HG02885 (cell line): ENCODE results near the gene MBD5.

Source experiments
- ATAC-seq: cut with Tn5 transposase; IDR thresholded peaks from one replicate; pipeline ENCODE4 v1.9.1; 2021; ENCODE audit warnings: mild to moderate bottlenecking; ENCODE audit not compliant: unreplicated experiment, poor library complexity

Gene MBD5

DNA sequence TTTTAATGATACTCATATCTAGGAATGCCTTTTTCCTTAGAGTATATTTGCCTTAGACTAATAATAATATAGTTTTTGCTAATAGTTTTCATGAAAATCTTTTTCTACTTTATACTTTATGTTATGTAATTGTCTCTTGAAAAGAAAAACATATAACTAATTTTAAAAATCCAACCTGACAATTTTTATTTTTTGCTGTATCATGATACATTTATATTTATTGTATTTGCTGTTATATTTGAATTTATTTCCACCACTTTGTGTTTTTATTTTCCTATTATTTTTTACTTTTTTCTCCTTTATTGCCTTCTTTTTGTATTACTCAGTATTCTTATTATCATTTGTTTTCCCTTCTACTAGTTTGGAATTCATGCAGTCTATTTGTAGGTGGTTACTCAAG, 85.4 kb downstream of the MBD5 start:
- no peak for ATAC-seq

DNA sequence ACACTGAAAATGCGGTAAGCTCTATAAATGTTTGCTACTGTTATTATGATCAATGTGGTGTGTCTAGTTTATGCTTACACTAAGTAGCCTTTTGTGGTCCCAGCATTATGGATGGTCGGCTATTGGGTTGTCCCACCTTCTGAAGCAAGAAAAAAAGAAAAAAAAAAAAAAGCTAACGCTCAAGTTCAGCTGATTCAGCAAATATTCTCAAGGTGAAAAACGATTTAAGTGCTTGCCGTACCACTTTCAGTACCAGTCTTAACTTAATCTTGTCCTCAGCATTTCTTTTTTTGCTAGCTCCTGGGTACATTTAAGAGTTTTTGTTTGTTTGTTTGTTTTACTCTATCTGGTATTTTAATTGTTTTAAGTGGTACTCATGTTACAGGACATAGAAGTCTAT, 87.5 kb downstream of the MBD5 start:
- no peak for ATAC-seq

DNA sequence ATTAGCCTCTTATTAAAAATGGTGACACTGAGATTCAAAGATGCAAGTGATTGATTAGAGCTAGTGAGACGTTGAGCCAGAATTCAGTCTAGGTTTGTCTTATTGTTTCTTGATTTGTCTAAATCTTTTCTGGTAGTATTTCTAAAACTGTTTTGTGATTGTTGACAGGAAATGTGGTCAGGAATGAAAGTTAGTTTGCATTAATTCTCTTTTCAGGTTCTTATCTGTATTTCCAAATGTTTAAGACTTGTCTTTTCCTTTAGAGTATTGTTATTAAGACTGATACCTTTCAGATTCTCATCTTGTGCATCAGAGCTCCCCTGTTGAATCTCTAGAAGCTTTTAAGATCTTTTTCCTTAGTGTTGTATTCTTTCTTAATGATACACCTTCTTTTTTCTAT, 89.3 kb downstream of the MBD5 start:
- peak; percentile 55 for ATAC-seq

DNA sequence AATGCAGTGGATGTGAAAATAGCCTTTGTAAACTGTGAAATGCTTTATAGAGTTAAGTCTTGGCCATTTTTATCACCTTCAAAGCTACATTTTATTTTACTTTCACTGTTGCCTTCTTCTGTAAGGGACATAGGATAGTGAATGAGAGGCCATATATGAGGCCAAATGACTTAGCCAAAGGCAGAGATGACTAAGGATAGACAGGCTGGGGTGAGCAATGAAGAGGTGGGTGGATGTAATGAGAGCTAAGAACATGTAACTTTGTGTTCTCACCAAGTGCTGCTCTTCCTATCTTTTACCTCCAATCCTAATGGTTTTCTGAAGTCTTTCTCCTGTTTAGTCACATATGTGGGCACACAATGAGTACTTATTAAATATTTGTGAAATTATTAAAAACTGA, 101.9 kb downstream of the MBD5 start:
- no peak for ATAC-seq

DNA sequence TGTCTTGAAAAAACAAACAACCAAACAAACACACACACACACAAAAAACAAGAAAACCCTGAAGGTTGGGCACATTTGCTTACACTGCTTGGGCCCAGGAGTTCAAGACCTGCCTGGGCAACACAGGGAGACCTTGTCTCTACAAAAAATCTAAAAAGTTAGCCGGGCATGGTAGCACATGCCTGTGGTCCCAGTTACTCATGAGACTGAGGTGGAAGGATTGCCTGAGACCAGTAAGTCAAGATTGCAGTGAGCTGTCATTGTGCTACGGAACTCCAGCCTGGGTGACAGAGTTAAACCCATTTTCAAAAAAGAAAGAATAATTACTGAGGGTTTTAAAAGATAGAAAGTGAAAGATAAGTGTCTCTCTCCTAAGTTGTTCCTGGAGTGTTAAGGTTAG, 103.4 kb downstream of the MBD5 start:
- ATAC-seq, result no peak

DNA sequence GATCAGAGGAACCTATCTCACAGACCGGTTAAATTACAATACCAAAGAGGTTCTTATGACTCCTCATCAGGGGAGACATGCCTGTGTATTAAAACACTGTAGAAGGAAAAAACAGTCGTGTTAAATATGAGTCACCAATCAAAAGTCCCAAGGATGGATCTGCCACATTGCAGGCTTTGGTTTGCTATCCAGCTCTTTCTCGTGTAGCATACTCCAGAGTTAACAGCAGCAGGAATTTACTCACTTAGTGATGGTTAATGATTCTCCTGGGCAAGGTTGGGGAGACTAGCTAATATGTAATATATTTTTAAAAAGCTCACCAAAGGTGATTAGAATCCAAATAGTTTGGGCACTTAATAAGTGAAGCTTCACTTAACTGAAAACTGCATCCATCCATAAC, 109.7 kb downstream of the MBD5 start:
- ATAC-seq, result no peak

DNA sequence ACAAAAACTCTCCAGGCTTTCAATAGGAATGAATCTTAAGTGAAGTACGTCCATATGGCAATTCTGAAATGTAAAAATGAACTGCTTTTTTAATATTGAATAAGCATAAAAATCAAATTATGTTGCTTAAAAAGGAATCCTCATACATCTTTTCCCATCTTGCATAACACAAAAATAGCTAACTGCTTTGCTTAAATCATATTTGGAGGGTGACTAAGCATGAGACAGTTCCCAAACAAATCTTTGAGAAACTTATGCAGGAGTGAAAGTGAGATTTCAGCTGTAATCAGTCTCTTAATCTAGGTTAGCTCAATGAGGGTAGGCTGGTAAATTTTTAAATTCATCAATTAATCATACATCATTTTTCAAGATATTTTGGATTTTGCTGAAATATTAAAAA, 111.5 kb downstream of the MBD5 start:
- ATAC-seq, result no peak

DNA sequence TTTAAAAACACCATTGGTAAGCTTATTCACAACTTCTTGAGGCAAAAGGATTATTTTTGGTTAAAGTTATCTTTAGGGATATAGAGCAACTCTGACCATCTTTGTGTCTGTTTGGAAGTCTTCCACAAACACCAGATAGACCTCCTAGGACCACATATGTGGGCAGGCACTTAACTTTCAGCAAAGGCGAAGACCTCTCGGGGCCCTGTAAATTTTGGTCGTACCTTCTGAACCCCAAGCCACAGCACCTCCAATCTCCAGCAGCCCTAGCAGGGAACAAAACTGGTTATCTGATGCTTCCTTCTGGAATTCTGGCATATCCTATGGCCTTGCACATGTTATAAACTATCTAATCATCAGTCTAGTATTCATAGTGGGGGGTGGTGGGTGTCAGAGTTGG, 114.8 kb downstream of the MBD5 start:
- ATAC-seq, result no peak

DNA sequence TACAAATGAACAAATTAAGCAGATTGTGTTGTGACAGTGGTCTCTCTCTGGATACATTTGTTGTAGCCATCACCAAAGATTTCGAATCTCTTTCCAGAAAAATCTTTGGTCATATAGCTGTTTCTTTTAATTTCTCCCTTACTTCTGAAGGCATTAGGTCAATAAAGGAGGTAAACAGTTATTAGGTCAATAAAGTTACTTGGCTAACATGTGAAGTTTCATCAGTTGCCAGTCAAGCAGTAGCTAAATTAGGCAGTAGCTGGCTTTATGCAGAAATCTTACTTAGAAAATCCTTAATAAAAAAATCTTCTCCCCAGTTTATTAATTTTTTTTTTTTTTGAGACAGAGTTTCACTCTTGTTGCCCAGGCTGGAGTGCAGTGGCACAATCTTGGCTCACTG, 115.5 kb downstream of the MBD5 start:
- ATAC-seq, result no peak

DNA sequence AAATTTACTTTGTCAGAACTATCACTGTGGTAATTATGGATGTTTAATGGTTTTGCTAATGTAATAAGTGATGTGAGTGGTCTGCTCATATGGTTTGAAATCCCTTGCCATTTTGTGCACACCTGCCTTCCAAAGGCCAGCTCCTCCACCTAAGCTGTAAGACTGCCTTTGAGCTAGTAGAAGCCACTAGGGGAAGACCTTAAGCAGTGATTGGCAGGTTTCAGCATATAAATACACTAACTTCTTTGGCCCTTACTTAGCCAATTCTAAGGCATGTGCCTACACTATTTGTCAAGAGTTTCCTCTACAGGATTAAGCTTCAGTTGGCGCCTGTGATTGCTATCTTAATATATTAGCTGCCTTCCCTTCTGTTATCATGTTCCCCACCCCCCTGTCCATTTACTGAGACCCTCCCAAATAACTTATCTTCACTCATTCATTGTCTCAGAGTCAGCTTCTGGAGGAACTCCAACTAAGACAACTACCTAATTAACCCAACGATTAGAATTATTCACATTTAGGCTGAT, 141.1 kb downstream of the MBD5 start:
- ATAC-seq, result no peak

DNA sequence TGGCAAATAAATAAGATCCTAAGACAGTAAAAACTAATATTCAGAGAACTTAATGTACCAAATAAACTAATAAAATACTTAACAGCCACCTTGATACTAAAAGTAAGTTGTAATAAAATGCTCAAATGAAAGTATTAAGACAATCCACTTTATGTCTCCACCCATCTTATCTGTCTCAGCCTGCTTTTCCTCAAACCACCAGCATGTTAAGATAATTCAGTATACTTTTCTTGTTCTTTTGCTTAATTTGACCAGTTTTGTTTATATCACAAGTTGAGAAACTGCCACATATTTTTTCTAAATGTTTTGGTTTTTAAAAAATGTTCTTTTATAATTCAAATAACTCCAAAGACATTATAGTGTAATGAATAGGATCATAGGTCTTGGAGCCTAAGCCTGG, 142.0 kb downstream of the MBD5 start:
- ATAC-seq, result no peak

DNA sequence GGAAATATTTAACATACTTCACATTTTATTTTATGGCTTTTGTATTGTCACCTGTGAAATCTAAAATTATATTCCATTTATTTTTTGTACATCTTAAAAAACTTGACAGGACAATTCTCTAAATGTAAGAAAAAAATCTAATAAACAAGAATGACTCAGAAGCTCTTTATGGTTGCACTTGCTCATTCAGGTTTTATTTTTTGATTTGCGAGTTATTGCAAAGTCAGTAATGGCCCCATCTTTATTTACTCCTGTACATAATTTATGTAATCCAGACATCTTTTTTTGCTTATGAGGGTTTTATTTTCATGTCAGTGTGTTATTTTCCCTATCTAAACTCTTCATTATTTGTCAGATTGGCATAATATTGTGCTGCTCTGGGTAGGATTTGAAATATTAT, 145.1 kb downstream of the MBD5 start:
- no peak for ATAC-seq

DNA sequence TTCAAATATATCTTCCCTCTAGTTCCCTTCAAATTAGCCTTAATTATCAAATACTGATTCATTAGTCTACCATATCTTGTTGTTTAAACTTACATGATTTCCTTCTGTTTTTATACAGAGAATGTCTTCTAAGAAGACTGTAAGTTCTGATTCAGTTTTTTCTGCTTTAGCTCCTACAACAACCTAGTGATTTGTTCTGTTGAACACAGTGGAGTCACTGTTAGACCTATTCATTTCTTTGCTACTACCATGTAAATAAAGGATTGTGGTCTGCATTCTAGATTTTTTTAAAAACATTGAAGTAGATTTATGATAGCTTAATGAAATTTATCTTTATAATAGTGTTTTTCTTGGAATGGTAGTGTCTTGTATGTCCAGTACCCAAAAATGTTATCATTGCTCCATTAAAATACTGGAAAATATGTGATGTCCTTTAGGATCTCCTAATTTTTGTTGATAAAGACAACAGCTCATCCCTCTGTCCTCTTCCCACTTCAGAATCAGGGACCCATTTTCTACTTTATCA, 146.4 kb downstream of the MBD5 start:
- no peak for ATAC-seq

DNA sequence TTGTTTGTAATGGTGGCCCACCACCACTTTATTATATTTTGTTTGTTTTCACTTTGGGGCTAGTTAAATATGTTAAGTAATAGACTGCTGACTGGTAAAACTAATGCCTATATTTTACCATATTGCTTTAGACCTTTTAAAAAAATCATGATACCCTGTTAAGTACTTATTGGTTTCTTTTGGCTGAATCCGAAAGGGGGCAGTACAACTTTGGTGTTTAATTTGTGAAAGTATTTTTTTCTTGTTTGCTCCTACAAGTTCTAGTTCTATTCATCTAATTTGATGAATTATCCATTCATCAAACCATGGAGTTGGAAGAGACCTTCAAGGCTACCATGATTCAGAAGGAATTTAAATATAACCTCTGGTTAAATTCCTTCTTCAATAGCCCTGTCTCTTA, 147.0 kb downstream of the MBD5 start:
- ATAC-seq, result no peak

DNA sequence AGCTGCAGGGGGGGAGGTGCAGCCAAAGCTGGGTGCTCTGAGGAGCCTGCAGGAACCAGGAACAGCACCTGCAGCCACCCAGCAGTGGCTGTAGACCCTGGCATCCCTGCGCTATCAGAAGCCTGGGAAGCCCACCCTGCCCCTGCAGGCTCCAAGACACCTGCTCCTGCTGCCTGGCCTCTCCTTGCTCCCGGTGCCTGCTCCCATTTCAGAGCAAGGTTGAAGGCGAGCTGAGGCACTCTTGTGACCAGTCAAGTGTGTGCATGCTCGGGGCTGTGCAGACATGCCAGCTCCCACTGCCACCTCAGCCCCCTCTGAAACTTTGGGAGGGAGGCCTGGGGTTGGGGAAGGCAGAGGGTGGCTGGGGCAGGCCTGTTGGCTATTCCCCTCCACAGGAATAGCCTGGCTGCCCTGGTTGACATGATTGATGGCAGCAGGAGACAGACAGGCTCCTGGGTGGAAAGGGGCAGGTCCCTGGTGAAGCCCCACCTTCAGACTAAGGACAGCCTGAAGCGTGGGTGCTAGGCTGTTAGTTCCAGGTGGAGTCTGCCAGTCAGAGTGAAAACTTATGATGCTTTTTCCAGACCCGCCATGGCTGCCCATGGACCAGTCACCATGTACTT, 151.4 kb downstream of the MBD5 start:
- no peak for ATAC-seq

DNA sequence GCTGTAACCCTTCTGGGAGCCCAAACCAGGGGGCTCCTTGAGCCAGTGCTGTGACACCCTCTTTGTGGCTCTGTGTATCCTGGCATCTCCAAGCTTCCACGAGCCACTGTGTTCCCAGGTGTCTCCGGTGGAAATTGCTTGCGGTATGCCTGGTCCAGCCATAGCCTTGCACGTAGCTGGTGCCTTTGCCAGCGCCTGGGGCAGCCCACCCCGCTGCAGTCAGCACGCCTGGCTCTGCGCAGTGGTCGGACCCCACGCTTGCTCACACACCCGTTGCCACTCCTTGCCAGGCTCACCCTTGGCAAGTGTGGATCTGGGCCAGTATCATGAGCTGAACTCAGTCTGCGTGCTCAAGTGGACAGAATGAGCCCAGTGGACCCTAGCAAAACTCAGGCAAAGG, 152.3 kb downstream of the MBD5 start:
- no peak for ATAC-seq

DNA sequence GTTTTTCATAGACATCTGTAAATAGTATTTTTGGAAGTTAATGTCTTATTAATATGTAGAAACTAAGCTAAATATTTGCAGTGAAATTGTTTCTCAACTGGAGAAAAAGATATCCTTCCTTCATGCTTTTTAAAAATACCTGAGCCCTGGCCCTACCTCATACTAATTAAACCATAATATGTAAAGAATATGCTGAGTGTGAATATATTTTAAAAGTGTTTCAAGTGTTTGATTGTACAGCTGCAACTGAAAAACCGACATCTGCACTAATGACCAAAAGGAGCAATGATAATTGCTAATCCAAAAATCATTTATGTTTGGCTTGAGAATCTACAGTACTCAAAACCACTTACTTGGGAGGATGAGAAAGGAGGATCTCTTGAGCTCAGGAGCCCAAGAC, 156.7 kb downstream of the MBD5 start:
- no peak for ATAC-seq

DNA sequence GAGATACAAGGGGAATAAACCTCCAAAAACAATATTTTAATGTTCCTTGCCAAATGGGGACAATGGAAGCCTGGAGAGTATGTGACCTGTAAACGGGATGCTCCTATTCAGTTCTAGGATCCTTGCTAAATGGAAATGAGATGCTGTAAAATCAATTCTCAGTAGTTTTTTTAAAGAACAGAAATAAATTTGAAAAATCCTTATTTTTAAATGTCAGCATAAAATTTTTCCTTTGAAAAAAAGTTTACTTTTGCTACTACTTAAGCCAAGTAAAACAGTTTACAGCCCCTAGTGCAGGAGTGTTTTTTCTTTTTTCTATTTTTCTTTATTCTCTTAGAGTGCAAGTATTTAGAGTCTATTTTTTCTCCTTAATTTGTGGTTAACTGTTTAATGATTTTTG, 158.8 kb downstream of the MBD5 start:
- ATAC-seq, result no peak

DNA sequence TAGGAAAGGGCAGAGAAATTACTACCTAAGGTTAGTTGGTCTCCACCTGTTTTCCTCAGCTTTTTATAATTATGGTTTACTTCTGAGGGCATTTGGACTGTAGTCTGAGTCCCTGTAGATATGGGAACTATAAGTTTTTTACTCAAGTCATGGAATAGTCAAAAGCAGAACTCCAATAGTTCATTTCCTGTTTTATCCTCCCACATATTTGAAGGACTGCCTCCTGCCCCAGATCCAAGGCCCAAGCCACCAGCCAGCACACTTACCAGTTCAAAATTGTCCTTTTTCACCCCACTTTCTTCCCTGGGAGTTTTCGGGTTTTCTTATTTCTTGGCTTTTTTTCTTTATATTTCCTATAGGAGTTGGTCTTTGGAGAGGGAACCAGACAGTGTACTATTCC, 164.1 kb downstream of the MBD5 start:
- ATAC-seq, result no peak

DNA sequence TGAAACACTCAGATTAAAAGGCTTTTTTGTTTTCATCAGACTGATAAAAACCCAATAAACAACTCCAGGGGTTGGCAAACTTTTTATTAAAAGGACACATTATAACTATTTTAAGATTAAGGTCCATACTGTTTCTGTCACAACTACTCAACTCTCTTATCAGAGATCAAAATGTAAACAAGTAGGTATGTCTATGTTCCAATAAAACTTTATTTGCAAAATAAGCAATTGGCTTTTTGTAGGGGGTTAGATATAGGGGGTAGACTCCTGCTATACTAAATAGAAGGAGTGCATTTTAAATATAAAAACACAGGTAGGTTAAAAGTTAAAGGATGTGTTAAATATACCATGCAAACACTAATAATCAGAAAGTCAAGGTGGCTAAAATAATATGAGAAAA, 174.0 kb downstream of the MBD5 start:
- no peak for ATAC-seq

DNA sequence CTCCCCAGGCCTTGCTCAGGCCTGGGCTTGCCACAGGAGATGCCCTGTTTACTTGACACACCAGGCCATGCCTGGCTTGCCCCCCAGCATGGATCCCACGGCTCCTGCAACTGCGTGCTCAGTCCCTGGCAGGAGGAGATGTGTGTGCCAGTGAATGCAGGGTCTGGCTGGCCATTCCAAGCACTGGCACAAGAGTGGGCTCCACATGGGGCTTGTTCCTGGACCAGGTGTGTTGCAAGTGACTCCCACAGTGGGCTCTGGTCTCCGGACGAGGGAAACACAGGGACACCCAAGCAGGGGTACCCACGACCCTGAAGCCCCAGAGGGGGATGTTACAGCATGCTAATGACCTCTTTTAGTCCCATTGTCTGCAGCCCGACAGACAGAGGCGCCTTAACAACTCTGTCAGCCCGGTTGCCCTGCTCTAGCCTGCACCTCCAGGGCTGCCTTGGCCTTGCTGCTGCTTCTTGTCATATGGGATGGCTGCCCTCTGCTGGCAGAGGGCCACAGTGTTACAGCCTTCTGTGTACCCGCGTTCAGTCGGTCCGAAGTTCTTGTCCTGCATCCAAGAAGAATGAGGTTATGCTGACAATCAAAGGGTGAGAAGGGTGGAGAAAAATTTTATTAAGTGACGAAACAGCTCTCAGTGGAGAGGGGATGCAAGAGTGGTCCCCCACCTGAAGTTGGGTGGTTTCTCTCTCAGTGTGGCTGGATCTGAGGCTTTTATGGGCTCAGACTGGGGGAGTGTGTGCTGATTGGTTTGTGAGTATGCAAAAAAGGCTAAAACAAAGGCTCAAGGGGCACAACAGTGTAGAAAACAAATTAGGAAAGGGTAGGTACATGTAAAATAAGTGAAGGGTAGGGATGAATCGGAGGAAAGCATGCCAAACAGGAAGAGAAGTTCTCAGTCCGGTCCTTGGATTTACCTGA, 180.4 kb downstream of the MBD5 start:
- ATAC-seq, result peak; percentile 50

DNA sequence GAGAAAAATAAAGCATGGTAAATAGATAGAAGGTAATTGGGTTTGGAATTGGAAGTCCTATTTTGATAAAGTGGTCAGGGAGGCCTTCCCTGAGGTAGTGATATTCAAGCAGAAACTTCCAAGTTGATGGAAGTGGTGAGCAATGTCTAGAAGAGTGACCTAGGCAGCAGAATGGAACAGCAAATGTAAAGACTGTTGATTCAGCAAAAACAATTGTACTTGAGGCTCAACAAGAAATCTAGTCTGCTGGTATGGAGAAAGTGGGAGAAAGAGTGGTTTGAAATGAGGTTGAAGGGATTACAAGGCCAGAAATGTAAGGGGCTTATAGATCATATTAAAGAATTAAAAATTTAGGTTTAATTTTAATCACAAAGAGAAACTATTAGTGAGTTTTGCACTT, 181.3 kb downstream of the MBD5 start:
- no peak for ATAC-seq
